ENCODE data around the gene FAM168A.
"Not testable (repeated sequence)": the region's sequence is repeated elsewhere in the genome, so short reads cannot be mapped to it uniquely, and the experiment has no call there.

The FAM168A gene

DNA sequence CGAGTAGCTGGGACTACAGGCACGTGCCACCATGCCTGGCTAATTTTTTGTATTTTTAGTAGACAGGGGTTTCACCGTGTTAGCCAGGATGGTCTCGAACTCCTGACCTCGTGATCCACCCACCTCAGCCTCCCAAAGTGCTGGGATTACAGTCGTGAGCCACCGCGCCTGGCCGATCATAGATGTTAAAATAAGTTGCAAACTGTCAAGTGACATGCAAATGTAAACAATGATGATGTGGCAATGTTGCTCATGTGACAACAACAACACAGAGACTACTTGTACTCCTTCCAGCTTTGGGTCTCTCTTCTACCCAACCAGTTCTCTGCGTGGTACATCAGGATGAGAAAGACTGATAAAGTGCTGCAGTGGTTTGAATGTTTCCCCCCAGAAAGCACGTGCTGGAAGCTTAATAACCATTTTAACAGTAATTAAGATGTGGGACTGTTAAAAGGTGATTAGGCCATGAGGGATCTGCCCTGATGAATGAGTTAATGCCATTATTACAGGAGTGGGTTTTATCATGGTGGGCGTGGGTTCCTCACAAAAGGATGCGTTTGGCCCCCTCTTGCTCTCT lies 127.8 kb downstream of the FAM168A start:
- not testable (repeated sequence) for ATAC-seq (replicated peaks); H3K27me3 Mint-ChIP-seq

DNA sequence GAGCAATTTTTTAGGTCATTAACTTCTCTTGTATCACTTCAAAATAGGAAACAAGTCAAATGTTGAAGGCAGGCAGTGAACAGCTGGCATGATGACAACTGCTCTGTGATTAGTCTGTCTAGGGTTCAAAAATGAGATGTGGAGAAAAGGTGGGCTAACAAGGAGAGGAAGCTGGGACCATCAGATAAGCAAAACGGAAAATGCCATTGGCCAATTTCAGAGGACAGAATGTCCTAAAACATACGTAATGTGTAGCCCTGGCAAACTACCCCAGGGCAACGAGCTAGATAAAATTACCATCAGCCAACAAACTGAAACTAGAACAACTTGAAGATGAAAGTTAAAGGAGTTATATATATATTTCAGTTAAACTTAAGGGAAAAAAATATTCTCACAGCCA lies 128.5 kb downstream of the FAM168A start:
- Mint-ChIP-seq H3K4me1 (peaks cover 7% of the 10 kb centered on the region in 2 donors), H3K4me3 (no peak overlapping the region), H3K36me3 (peaks cover 3 to 12% of the 10 kb centered on the region in 2 donors), H3K9me3 (no peaks in the 10 kb centered on the region), H3K27ac (no peak overlapping the region), H3K27me3 (no peaks in the 10 kb centered on the region)
- DNase-seq (no peak), ATAC-seq (replicated peaks) (no peak)

More for the DNA sequence above, 127.8 kb downstream of the FAM168A start:
- not testable (repeated sequence) for H3K27ac Mint-ChIP-seq, H3K4me1 Mint-ChIP-seq, DNase-seq, H3K4me3 Mint-ChIP-seq, H3K9me3 Mint-ChIP-seq
- H3K36me3 Mint-ChIP-seq: peaks cover 3 to 12% of the 10 kb centered on the region in 2 donors

DNA sequence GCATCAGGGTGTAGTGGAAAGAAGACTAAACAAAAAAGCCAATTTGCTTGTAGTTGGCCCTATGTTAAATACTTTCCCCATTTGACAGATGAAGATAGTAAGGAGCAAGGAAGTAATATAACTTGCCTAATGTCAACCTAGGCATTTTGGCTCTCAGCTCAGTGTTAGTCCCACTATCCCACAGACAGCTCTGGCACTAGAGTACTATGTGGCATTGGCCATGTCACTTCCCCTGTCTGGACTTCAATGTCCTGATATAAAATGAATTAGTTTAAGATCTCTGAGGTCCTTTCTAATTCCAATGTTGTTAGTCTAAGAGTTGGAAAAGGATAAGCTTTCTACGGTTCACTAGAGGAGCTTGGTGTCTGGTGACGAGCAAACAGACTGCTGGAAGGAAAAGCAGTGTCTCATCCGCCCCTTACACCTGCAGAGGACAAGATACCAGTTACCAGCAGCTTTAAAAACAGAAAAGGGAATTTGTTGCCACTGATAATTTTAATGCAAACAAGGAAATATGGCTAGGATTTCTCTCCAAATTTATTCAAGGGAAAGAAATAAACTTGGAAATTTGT lies 129.2 kb downstream of the FAM168A start:
- no peak for ATAC-seq (replicated peaks)
- no peaks in the 10 kb centered on the region for H3K9me3 Mint-ChIP-seq
- no peak overlapping the region for H3K4me3 Mint-ChIP-seq
- peaks cover 7% of the 10 kb centered on the region in 2 donors for H3K4me1 Mint-ChIP-seq
- no peak overlapping the region for H3K27ac Mint-ChIP-seq
- no peaks in the 10 kb centered on the region for H3K27me3 Mint-ChIP-seq
- DNase-seq: no peak
- peaks cover 3 to 11% of the 10 kb centered on the region in 2 donors for H3K36me3 Mint-ChIP-seq

DNA sequence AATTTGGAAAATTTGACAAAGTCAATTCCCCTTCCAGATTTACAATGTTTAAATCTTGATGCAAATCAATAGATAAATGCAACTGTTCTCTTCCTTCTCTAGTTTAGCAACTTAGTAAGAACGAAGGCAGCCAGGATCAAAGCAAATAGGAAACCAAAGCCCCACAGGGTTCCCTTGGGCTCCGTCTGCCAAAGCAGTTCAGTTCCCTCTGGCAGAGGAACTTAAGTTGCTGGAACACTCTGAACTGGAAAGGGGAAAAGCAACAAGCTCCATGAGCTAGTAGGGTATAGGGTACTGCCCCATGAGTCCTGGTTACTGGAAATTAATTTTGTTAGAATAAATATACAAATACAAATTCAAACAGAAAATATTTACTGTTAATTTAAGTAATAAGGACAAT lies 130.4 kb downstream of the FAM168A start:
- DNase-seq: no peak
- ATAC-seq (replicated peaks): no peak
- Mint-ChIP-seq H3K36me3 (peaks cover 5 to 17% of the 10 kb centered on the region in 2 donors), H3K27ac (no peak overlapping the region), H3K4me1 (peaks cover 7 to 11% of the 10 kb centered on the region in 2 donors), H3K9me3 (no peaks in the 10 kb centered on the region), H3K27me3 (no peaks in the 10 kb centered on the region), H3K4me3 (no peak overlapping the region)

GRCh38 chr11:73466643-73467042 lies 131.3 kb downstream of the FAM168A start:
- no peaks in the 10 kb centered on the region for H3K27me3 Mint-ChIP-seq
- ATAC-seq (replicated peaks): no peak
- no peaks in the 10 kb centered on the region for H3K9me3 Mint-ChIP-seq
- peaks cover 12 to 19% of the 10 kb centered on the region in 2 donors for H3K4me1 Mint-ChIP-seq
- H3K27ac Mint-ChIP-seq: no peak overlapping the region
- DNase-seq: no peak
- H3K4me3 Mint-ChIP-seq: no peak overlapping the region
- peaks cover 7 to 21% of the 10 kb centered on the region in 2 donors for H3K36me3 Mint-ChIP-seq

DNA sequence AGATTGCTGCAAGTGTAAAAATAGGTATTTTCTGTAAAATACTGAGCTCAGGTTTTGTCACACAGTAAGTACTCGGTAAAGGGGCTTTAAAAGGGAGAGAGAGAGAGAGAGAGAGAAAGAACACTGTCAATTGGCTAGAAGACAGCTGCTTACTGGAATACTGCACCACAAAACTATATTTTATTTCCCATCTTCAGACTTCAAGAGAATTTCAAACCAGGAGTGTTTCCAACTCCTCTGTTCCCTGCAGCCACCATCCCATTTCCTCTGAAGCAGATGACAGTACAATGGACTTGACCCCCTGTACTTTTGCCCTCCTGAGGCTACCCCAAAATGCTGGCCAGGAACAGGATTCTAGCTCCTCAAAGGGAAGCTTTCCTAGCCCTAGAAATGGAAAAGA lies 132.0 kb downstream of the FAM168A start:
- Mint-ChIP-seq H3K4me1 (peaks cover 14 to 23% of the 10 kb centered on the region in 2 donors), H3K27ac (no peak overlapping the region), H3K4me3 (no peak overlapping the region), H3K9me3 (no peaks in the 10 kb centered on the region), H3K36me3 (peaks cover 7 to 21% of the 10 kb centered on the region in 2 donors), H3K27me3 (no peaks in the 10 kb centered on the region)
- ATAC-seq (replicated peaks) (no peak), DNase-seq (no peak)

DNA sequence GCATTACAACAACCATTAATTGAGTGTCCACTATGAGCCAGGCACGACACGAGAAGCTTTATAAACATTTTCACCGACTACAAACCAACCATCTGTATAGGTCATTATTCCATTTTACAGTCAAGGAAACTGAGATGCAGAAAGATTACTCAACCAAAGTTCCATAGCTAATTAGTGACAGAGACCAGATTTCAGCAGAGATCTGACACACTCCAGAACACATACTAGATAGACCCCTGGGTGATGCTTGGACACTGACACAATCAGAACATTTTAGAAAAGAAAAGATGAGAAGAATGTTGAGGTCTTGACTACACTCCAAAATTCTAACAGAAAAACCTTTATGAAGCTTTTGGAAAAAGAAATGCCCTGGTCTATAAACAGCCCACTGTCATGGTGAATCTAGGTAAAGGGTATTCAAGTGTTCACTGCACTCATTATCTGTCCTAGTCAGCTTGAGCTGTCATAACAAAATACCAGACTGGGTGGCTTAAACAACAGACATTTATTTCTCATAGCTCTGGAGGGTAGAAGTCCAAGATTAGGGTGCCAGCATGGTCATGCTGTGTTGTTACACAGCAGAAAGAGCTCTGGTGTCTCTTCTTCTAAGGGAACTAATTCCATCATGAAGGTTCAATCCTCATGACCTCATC lies 132.8 kb downstream of the FAM168A start:
- Mint-ChIP-seq H3K27me3 (no peaks in the 10 kb centered on the region), H3K27ac (no peak overlapping the region), H3K4me1 (peaks cover 11 to 21% of the 10 kb centered on the region in 2 donors), H3K9me3 (no peaks in the 10 kb centered on the region), H3K4me3 (no peak overlapping the region), H3K36me3 (peaks cover 6 to 20% of the 10 kb centered on the region in 2 donors)
- no peak for DNase-seq
- ATAC-seq (replicated peaks): no peak

GRCh38 chr11:73464347-73464746 lies 133.6 kb downstream of the FAM168A start:
- DNase-seq: no peak

DNA sequence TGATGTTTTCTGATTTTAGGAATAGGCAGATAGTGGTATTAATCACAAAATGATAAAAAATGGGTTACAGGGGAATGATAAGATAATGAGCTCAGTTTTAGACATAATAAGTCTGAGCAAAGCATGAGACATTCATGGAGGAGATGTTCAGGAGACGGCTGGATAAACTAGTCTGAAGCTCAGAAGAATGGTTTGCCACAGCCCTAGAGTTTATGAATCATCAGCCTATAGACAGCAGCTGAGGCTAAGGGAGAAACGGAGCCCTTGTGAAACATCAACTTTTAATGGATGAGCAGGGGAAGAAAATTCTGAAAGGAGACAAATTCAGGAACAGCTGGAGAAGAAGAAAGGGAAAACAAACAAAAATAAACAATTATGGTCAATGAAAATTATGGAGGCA lies 134.6 kb downstream of the FAM168A start:
- no peak for ATAC-seq (replicated peaks)
- H3K36me3 Mint-ChIP-seq: peaks cover 7 to 21% of the 10 kb centered on the region in 2 donors
- no peaks in the 10 kb centered on the region for H3K9me3 Mint-ChIP-seq
- H3K4me3 Mint-ChIP-seq: no peak overlapping the region
- peaks cover 8 to 23% of the 10 kb centered on the region in 2 donors for H3K4me1 Mint-ChIP-seq
- H3K27ac Mint-ChIP-seq: no peak overlapping the region
- H3K27me3 Mint-ChIP-seq: no peaks in the 10 kb centered on the region
- no peak for DNase-seq

More at GRCh38 chr11:73464347-73464746, 133.6 kb downstream of the FAM168A start:
- Mint-ChIP-seq H3K4me1 (peaks cover 9 to 23% of the 10 kb centered on the region in 2 donors), H3K36me3 (peaks cover 7 to 21% of the 10 kb centered on the region in 2 donors), H3K27me3 (no peaks in the 10 kb centered on the region), H3K27ac (no peak overlapping the region), H3K4me3 (no peak overlapping the region), H3K9me3 (no peaks in the 10 kb centered on the region)
- ATAC-seq (replicated peaks): no peak

DNA sequence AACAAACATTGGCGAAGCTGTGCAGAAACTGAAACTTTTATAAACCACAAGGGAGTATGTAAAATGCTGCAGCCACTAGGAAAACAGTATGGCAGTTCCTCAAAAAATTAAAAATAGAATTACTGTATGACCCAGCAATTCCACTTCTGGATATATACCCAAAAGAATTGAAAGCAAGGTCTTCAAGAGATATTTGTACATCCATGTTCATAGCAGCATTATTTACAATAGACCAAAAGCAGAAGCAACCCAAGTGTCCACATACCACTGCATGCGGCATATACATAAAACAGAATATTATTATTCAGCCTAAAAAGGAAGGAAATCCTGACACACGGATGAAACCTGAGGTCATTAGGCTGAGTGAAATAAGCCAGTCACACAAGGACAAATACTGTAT lies 135.9 kb downstream of the FAM168A start:
- ATAC-seq (replicated peaks) (peak; percentile 78 to 79), DNase-seq (no peak)
- Mint-ChIP-seq H3K27ac (no peak overlapping the region), H3K27me3 (no peaks in the 10 kb centered on the region), H3K36me3 (peaks cover 9 to 21% of the 10 kb centered on the region in 2 donors), H3K9me3 (no peaks in the 10 kb centered on the region), H3K4me3 (no peak overlapping the region), H3K4me1 (peaks cover 8 to 23% of the 10 kb centered on the region in 2 donors)

GRCh38 chr11:73461335-73461840 lies 136.5 kb downstream of the FAM168A start:
- Mint-ChIP-seq H3K27ac (no peak overlapping the region), H3K27me3 (no peaks in the 10 kb centered on the region), H3K36me3 (peaks cover 11 to 20% of the 10 kb centered on the region in 2 donors), H3K4me3 (no peak overlapping the region), H3K9me3 (no peaks in the 10 kb centered on the region), H3K4me1 (peaks cover 8 to 23% of the 10 kb centered on the region in 2 donors)
- ATAC-seq (replicated peaks): no peak
- DNase-seq: no peak

DNA sequence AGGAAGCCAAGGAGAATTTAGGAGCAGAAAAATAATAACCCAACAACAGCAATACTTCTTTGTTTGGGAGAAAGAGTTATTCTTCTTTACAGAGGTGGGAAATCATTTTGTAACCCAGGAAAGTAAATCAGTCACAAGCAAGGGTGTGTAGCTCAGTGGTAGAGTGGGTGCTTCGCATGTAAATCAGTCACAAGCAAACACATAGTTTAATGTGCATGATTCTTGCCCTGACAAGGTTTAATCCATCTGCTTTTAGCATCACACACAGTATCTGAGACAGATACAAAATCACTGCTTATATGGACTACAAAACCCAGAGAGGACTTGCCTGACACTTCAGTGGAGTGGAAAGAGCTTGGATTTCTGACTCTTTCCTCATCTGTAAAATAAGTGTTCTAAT lies 139.7 kb downstream of the FAM168A start:
- peaks cover 8 to 23% of the 10 kb centered on the region in 2 donors for H3K4me1 Mint-ChIP-seq
- H3K9me3 Mint-ChIP-seq: no peaks in the 10 kb centered on the region
- DNase-seq (no peak), ATAC-seq (replicated peaks) (no peak)
- no peak overlapping the region for H3K27ac Mint-ChIP-seq
- H3K27me3 Mint-ChIP-seq: no peaks in the 10 kb centered on the region
- H3K36me3 Mint-ChIP-seq: peaks cover 11 to 16% of the 10 kb centered on the region in 2 donors
- H3K4me3 Mint-ChIP-seq: no peak overlapping the region

DNA sequence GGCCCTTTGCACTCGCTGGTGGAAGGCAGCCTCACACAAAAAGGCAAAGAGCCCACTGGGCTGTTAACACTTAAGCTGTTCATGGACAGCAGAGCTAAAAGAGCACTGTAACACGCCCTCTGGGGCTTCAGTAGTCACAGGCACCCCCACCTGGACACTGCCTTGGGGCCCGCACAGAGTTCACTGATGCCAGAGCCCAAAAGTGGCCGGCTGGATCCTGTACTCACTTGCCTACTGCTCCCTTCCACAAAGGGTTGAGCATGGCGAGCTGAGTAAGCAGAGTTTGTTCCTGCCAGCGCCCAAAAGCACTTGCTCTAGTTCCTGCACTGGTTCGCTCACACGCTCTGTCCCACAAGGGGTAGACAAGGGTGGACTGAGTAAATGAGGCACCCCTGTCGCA lies 142.9 kb downstream of the FAM168A start:
- peaks cover 1 to 3% of the 10 kb centered on the region in 2 donors for H3K4me1 Mint-ChIP-seq
- no peaks in the 10 kb centered on the region for H3K27me3 Mint-ChIP-seq
- H3K4me3 Mint-ChIP-seq: no peak overlapping the region
- DNase-seq: no peak
- H3K36me3 Mint-ChIP-seq: peaks cover 6 to 8% of the 10 kb centered on the region in 2 donors
- H3K9me3 Mint-ChIP-seq: no peaks in the 10 kb centered on the region
- ATAC-seq (replicated peaks): no peak
- H3K27ac Mint-ChIP-seq: no peak overlapping the region

DNA sequence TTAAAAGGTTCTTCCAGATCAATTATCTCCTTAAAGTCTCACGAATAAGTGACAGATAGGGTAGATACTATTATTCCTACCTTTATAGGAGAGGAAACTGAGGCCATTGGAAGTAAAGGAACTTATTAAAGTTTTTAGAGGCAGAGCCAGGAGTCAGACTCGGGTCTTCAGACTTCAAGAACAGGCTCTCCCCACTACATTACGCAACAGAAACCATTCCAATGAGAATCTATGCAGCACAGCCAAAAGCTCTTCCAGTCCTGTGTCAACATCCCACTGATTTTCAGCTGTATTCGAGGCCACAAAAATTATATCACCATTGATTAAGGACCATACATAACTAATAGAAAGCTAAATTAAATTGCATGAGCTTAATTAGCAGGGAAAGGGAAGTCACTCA lies 144.3 kb downstream of the FAM168A start:
- H3K36me3 Mint-ChIP-seq: peaks cover 9 to 12% of the 10 kb centered on the region in 2 donors
- DNase-seq (no peak), ATAC-seq (replicated peaks) (no peak)
- H3K27me3 Mint-ChIP-seq: no peaks in the 10 kb centered on the region
- H3K27ac Mint-ChIP-seq: no peak overlapping the region
- H3K9me3 Mint-ChIP-seq: peaks cover 0 to 2% of the 10 kb centered on the region in 2 donors
- H3K4me1 Mint-ChIP-seq: peaks cover 0 to 3% of the 10 kb centered on the region in 2 donors
- H3K4me3 Mint-ChIP-seq: no peak overlapping the region

GRCh38 chr11:73452726-73453125 lies 145.2 kb downstream of the FAM168A start:
- Mint-ChIP-seq H3K27ac (no peak overlapping the region), H3K27me3 (no peaks in the 10 kb centered on the region), H3K9me3 (peaks cover 0 to 2% of the 10 kb centered on the region in 2 donors), H3K36me3 (peaks cover 9 to 13% of the 10 kb centered on the region in 2 donors), H3K4me1 (peaks cover 0 to 3% of the 10 kb centered on the region in 2 donors), H3K4me3 (no peak overlapping the region)
- ATAC-seq (replicated peaks) (no peak), DNase-seq (no peak)

Data from stimulated activated naive B cell treated with anti-CD40 and anti-IgM and Interleukin-4, amounts not matched to agents 10 μg/mL and 1 μg/mL and 100 μg/mL, for 72 hours (primary cell).